CD8-positive, alpha-beta memory T cell (primary cell): Measurements from ENCODE around the gene SEMA4D. TPM values are rescaled to one million over a fixed set of nuclear protein-coding genes. Genes with fewer than 3 reads are reported as not detected.

Source experiments
- CTCF ChIA-PET: fragments of 350-600 bp; sonication (Branson Sonifier 250); formaldehyde crosslinking; loops from one replicate; lab custom pipeline; 2021; ENCODE audit warnings: antibody characterized with exemption; lab: Charles Lee
- POLR2A ChIA-PET: fragments of 350-600 bp; sonication (Branson Sonifier 250); formaldehyde crosslinking; loops from one replicate; lab custom pipeline; 2021; ENCODE audit warnings: antibody characterized with exemption; lab: Charles Lee
- DNase-seq, 5 donors: peaks; one replicate each; pipeline versions ENCODE4 v3.0.0 to v3.0.0-alpha.2; 2020 to 2022; ENCODE audit warnings: mixed read lengths in 1 of 5
- H3K27ac ChIP-seq: one replicate; pipeline ENCODE4 v1.7.0; 2013; ENCODE audit warnings: low read depth, mild to moderate bottlenecking, low read length, moderate library complexity
- H3K27me3 ChIP-seq: 2 replicates; pipeline ENCODE4 v1.7.0; 2013; ENCODE audit warnings: low read length, mild to moderate bottlenecking; ENCODE audit not compliant: insufficient read depth, poor library complexity, severe bottlenecking
- H3K36me3 ChIP-seq: 2 replicates; pipeline ENCODE4 v1.7.0; 2013; ENCODE audit warnings: mild to moderate bottlenecking, low read length, moderate library complexity; ENCODE audit not compliant: insufficient read depth
- H3K4me1 ChIP-seq: 2 replicates; pipeline ENCODE4 v1.7.0; 2013; ENCODE audit warnings: mild to moderate bottlenecking, low read length, moderate library complexity; ENCODE audit not compliant: insufficient read depth
- H3K4me3 ChIP-seq: 2 replicates; pipeline ENCODE4 v1.7.0; 2013; ENCODE audit warnings: mild to moderate bottlenecking, low read length
- H3K9me3 ChIP-seq: 2 replicates; pipeline ENCODE4 v1.7.0; 2013; ENCODE audit warnings: mild to moderate bottlenecking, low read length
- H3K27ac Mint-ChIP-seq, 8 donors: one replicate each; pipeline ENCODE4 v1.8.0; 2020 to 2021; ENCODE audit warnings: mixed read lengths in 8 of 8, mild to moderate bottlenecking in 6 of 8, inconsistent platforms in 3 of 8, moderate library complexity in 3 of 8
- H3K27me3 Mint-ChIP-seq, 2 donors: one replicate each; pipeline ENCODE4 v1.8.0; 2020 to 2021; ENCODE audit warnings: mixed read lengths in 2 of 2, mild to moderate bottlenecking in 1 of 2, moderate library complexity in 1 of 2
- H3K36me3 Mint-ChIP-seq, 3 donors: one replicate each; pipeline ENCODE4 v1.8.0; 2020 to 2021; ENCODE audit warnings: mixed read lengths in 3 of 3, inconsistent platforms in 1 of 3, mild to moderate bottlenecking in 1 of 3
- H3K4me1 Mint-ChIP-seq, 3 donors: one replicate each; pipeline ENCODE4 v1.8.0; 2020 to 2021; ENCODE audit warnings: mixed read lengths in 3 of 3, inconsistent platforms in 1 of 3, mild to moderate bottlenecking in 1 of 3
- H3K4me3 Mint-ChIP-seq, 7 donors: one replicate each; pipeline ENCODE4 v1.8.0; 2020 to 2021; ENCODE audit warnings: mixed read lengths in 7 of 7, mild to moderate bottlenecking in 6 of 7, moderate library complexity in 4 of 7, inconsistent platforms in 2 of 7
- H3K9me3 Mint-ChIP-seq, 5 donors: one replicate each; pipeline ENCODE4 v1.8.0; 2020 to 2022; ENCODE audit warnings: mixed read lengths in 5 of 5, mild to moderate bottlenecking in 3 of 5, moderate library complexity in 2 of 5, inconsistent platforms in 1 of 5
- polyA plus RNA-seq: library from polyadenylated mRNA; unstranded; fragments of 300-500 nt; fragmentation: Illumina TruSeq; gene quantifications from one replicate; pipeline ENCODE4 v1.2.3, GENCODE V29; 2021
- total RNA-seq, 2 experiments: library from RNA; stranded (reverse); gene quantifications; one replicate each; pipeline ENCODE4 v1.2.3, GENCODE V29; 2021

The SEMA4D gene
- total and polyA plus RNA-seq, 3 experiments from 2014 or later, result 227 to 243 (median 238) TPM

DNA sequence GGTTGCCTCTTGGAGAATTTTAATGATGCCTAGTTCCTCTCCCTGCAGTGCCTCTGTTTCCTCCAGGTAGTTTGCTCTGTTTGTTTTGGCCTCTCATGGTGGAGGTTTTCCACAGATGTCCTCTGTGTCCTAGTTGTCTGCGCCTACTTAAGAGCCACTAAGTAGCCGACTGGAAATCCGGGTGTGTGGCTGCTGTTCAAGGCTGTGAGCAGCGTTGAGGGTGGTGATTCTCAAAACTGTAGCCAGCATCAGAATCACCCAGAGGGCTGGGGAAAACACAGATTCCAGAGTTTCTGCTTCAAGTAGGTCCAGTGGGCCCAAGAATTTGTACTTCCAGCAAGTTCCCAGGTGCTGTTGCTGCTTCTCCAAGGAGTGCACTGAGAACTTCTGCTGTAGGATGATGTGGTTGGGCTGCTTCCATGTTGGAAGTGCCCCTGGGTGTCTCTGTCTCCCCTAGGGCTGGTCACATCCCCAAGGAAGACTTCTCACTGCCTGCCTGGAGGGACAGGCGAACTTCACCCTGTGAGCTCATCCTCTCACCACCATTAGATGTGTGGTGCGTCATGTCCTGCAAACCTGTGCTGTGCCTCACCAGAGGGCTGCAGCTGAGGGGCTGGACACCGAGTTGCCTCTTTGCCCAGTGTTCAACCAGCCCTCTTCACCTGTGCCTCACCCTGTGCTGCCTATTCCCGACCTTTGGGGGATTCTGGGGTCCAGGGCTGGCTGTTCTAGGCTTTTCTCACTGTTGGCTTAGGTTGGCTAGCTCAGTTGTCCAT, 144.9 kb downstream of the SEMA4D start:
- Mint-ChIP-seq H3K27me3 (no peaks in the 10 kb centered on the region), H3K4me1 (peaks cover 24 to 58% (median 29%) of the 10 kb centered on the region in 3 donors), H3K27ac (peak overlapping the region; percentile 30 to 95 (median 80)), H3K36me3 (peaks cover 4 to 100% (median 34%) of the 10 kb centered on the region in 3 donors), H3K4me3 (peak overlapping the region in 6 of 7 donors; percentile 9 to 59 (median 40)), H3K9me3 (no peaks in the 10 kb centered on the region)
- Histone ChIP-seq H3K27ac (no peak overlapping the region), H3K9me3 (no peaks in the 10 kb centered on the region), H3K4me3 (no peak overlapping the region), H3K36me3 (peaks cover 76% of the 10 kb centered on the region), H3K4me1 (peaks cover 21% of the 10 kb centered on the region), H3K27me3 (no peaks in the 10 kb centered on the region)
- ChIA-PET POLR2A (no interaction called here), CTCF (interaction anchor here (0.9 kb wide), 1 partner anchor 10 kb away, joined by 3 read pairs; no protein-coding TSS in a partner anchor)
- DNase-seq, result no peak

DNA sequence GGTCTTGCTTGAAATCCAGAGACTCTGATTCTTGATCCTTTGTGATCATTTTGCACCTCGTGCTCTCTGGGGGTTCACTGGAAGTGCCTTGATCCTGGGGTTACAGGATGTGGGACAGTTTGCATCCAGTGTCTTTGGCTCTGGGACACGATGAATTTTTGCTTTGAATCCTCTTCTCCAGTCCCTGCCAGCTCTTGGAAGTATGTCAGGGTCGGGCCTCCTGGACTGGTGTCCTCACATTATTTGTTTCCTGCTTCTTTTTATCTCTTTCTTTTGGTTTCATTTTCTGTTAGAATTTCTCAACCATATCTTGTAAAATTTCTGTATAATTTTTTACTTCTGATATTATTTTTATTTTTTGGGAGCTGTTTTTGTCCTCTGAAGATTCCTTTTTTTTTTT, 145.5 kb downstream of the SEMA4D start:
- Histone ChIP-seq H3K4me3 (no peak overlapping the region), H3K9me3 (no peaks in the 10 kb centered on the region), H3K27me3 (no peaks in the 10 kb centered on the region), H3K36me3 (peaks cover 75% of the 10 kb centered on the region), H3K4me1 (peaks cover 21% of the 10 kb centered on the region), H3K27ac (no peak overlapping the region)
- H3K4me3 Mint-ChIP-seq, result peak overlapping the region in 6 of 7 donors; percentile 18 to 59 (median 50)
- no peaks in the 10 kb centered on the region for H3K9me3 Mint-ChIP-seq
- peak overlapping the region; percentile 13 to 95 (median 80) for H3K27ac Mint-ChIP-seq
- no peaks in the 10 kb centered on the region for H3K27me3 Mint-ChIP-seq
- H3K4me1 Mint-ChIP-seq, result peaks cover 23 to 54% (median 29%) of the 10 kb centered on the region in 3 donors
- H3K36me3 Mint-ChIP-seq, result peaks cover 4 to 100% (median 34%) of the 10 kb centered on the region in 3 donors
- POLR2A ChIA-PET, result interaction anchor here (0.5 kb wide), 1 partner anchor 138 kb away, joined by 3 read pairs; no protein-coding TSS in a partner anchor
- CTCF ChIA-PET, result interaction anchor here (0.9 kb wide), 1 partner anchor 10 kb away, joined by 3 read pairs; no protein-coding TSS in a partner anchor
- no peak for DNase-seq

DNA sequence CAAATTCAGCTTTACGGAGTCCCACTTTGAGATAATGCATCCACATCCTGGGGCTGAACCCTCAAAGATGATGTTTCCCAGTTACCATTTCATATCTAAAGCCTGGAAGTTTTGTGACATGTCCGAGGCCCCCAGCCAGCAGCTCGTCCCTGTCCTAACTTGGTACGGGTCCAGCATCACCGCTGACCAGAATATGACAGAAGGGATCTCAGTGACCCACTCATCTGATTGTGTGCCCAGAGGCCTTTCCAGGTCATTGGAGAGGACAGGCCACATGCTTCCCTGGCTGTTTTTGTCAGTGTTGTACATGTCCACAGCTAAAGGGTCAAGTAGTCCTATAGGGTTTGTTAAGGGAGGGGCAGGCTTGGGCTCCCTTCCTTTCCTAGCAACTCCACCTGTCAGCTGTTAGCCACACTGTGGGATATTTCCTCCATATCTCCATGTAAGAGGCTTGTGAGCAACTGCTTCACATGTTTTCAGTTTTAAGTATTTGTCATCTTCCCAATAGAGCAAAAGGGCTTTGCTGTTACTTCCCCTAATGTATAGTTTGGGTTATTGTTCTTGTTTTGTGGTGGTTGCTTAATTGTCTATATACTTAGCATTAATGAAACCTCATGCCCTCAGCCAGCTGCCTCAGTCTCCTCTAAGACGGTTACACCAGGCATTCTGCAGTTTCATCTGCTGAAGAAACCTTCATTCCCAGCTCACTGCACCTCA, 146.2 kb downstream of the SEMA4D start:
- CTCF ChIA-PET, result interaction anchor here (0.9 kb wide), 1 partner anchor 11 kb away, joined by 3 read pairs; no protein-coding TSS in a partner anchor
- POLR2A ChIA-PET, result interaction anchor here (0.5 kb wide), 1 partner anchor 138 kb away, joined by 3 read pairs; no protein-coding TSS in a partner anchor
- peak overlapping the region in 3 of 7 donors; percentile 10 to 51 (median 12) for H3K4me3 Mint-ChIP-seq
- DNase-seq, result no peak
- H3K27ac Mint-ChIP-seq, result peak overlapping the region; percentile 13 to 95 (median 80)
- no peaks in the 10 kb centered on the region for H3K9me3 ChIP-seq
- no peaks in the 10 kb centered on the region for H3K27me3 Mint-ChIP-seq
- H3K4me3 ChIP-seq, result no peak overlapping the region
- H3K9me3 Mint-ChIP-seq, result no peaks in the 10 kb centered on the region
- H3K4me1 ChIP-seq, result peaks cover 21% of the 10 kb centered on the region
- peaks cover 4 to 99% (median 34%) of the 10 kb centered on the region in 3 donors for H3K36me3 Mint-ChIP-seq
- no peaks in the 10 kb centered on the region for H3K27me3 ChIP-seq
- H3K27ac ChIP-seq, result no peak overlapping the region
- peaks cover 73% of the 10 kb centered on the region for H3K36me3 ChIP-seq
- peaks cover 23 to 46% (median 29%) of the 10 kb centered on the region in 3 donors for H3K4me1 Mint-ChIP-seq

- ChIA-PET CTCF (no interaction called here), POLR2A (no interaction called here)
- no peaks in the 10 kb centered on the region for H3K9me3 ChIP-seq
- Mint-ChIP-seq H3K27ac (peak overlapping the region in 6 of 8 donors; percentile 17 to 71 (median 48)), H3K4me3 (no peak overlapping the region), H3K36me3 (peaks cover 4 to 99% (median 33%) of the 10 kb centered on the region in 3 donors), H3K27me3 (no peaks in the 10 kb centered on the region), H3K4me1 (peaks cover 23 to 40% (median 28%) of the 10 kb centered on the region in 3 donors), H3K9me3 (no peaks in the 10 kb centered on the region)
- peaks cover 73% of the 10 kb centered on the region for H3K36me3 ChIP-seq
- H3K27me3 ChIP-seq, result no peaks in the 10 kb centered on the region
- H3K27ac ChIP-seq, result no peak overlapping the region
- H3K4me3 ChIP-seq, result no peak overlapping the region
- no peak for DNase-seq
- peaks cover 21% of the 10 kb centered on the region for H3K4me1 ChIP-seq
These were observed 146.8 kb downstream of the SEMA4D start for GRCh38 chr9:89350988-89351557.

- H3K27me3 ChIP-seq, result no peaks in the 10 kb centered on the region
- H3K27ac ChIP-seq, result no peak overlapping the region
- Mint-ChIP-seq H3K4me3 (no peak overlapping the region), H3K27ac (peak overlapping the region in 2 of 8 donors; percentile 27 to 61), H3K9me3 (no peaks in the 10 kb centered on the region), H3K4me1 (peaks cover 26 to 42% (median 36%) of the 10 kb centered on the region in 3 donors), H3K36me3 (peaks cover 10 to 99% (median 41%) of the 10 kb centered on the region in 3 donors), H3K27me3 (no peaks in the 10 kb centered on the region)
- H3K9me3 ChIP-seq, result no peaks in the 10 kb centered on the region
- POLR2A ChIA-PET, result no interaction called here
- CTCF ChIA-PET, result interaction anchor here (1.2 kb wide), 1 partner anchor 11 kb away, joined by 3 read pairs; no protein-coding TSS in a partner anchor
- no peak for DNase-seq
- H3K4me1 ChIP-seq, result peaks cover 21% of the 10 kb centered on the region
- no peak overlapping the region for H3K4me3 ChIP-seq
- H3K36me3 ChIP-seq, result peaks cover 80% of the 10 kb centered on the region
These were observed 148.3 kb downstream of the SEMA4D start for GRCh38 chr9:89349607-89350006.

- no peak overlapping the region for H3K4me3 ChIP-seq
- H3K27me3 ChIP-seq, result no peaks in the 10 kb centered on the region
- ChIA-PET POLR2A (no interaction called here), CTCF (interaction anchor here (1.1 to 1.7 kb wide), 3 partner anchors 11 to 201 kb away, joined by 3 to 4 read pairs (median 3); no protein-coding TSS in a partner anchor)
- H3K9me3 ChIP-seq, result no peaks in the 10 kb centered on the region
- peaks cover 31 to 54% (median 36%) of the 10 kb centered on the region in 3 donors for H3K4me1 Mint-ChIP-seq
- no peak overlapping the region for H3K27ac Mint-ChIP-seq
- peaks cover 26 to 99% (median 46%) of the 10 kb centered on the region in 3 donors for H3K36me3 Mint-ChIP-seq
- DNase-seq, result no peak
- no peaks in the 10 kb centered on the region for H3K27me3 Mint-ChIP-seq
- no peaks in the 10 kb centered on the region for H3K9me3 Mint-ChIP-seq
- H3K36me3 ChIP-seq, result peaks cover 80% of the 10 kb centered on the region
- H3K27ac ChIP-seq, result no peak overlapping the region
- no peak overlapping the region for H3K4me3 Mint-ChIP-seq
- peaks cover 15% of the 10 kb centered on the region for H3K4me1 ChIP-seq
These were observed 150.3 kb downstream of the SEMA4D start for GRCh38 chr9:89347651-89348050.

DNA sequence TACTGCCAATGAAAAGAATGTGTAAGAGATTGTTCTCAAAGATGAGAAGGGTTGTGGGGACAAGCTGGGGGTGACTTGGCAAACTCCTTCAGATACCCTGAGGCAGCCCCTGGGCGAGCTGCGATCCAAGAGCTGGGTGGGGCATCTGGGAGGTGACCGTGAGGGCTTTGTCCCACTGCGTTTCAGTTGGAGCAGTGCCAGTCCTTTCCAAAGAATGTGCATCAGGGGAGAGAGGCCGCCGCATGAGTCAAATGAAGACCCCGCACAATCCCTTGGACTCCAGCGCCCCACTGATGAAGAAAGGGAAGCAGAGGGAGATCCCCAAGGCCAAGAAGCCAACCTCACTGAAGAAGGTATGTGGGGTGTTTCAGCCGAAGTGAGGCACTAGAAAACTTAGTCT, 151.2 kb downstream of the SEMA4D start:
- no peak for DNase-seq
- H3K4me1 Mint-ChIP-seq, result peaks cover 21 to 49% (median 32%) of the 10 kb centered on the region in 3 donors
- no peaks in the 10 kb centered on the region for H3K27me3 Mint-ChIP-seq
- H3K36me3 Mint-ChIP-seq, result peaks cover 36 to 99% (median 52%) of the 10 kb centered on the region in 3 donors
- H3K4me3 ChIP-seq, result no peak overlapping the region
- H3K36me3 ChIP-seq, result peaks cover 82% of the 10 kb centered on the region
- no peaks in the 10 kb centered on the region for H3K9me3 Mint-ChIP-seq
- no peaks in the 10 kb centered on the region for H3K9me3 ChIP-seq
- ChIA-PET POLR2A (no interaction called here), CTCF (interaction anchor here (0.7 to 1.7 kb wide), 2 partner anchors 202 to 248 kb away, joined by 3 to 4 read pairs; no protein-coding TSS in a partner anchor)
- H3K27ac Mint-ChIP-seq, result peak overlapping the region in 2 of 8 donors; percentile 28 to 56
- no peak overlapping the region for H3K4me3 Mint-ChIP-seq
- no peaks in the 10 kb centered on the region for H3K27me3 ChIP-seq
- H3K27ac ChIP-seq, result no peak overlapping the region
- peaks cover 5% of the 10 kb centered on the region for H3K4me1 ChIP-seq
